ENCODE measurements around the gene IFITM10. TPM values are rescaled to one million over a fixed set of nuclear protein-coding genes. Genes with fewer than 3 reads are reported as not detected.

The IFITM10 gene
- total RNA-seq, 1 donor from 2014 or later: 39.8 TPM

- no peak for TF ChIP-seq CTCF (IDR thresholded peaks at IDR 0.05)
- DNase-seq (ENCODE audit: low spot score): no peak
- H3K27me3 Mint-ChIP-seq (ENCODE audit: low read depth): peaks cover 9% of the 10 kb centered on the region
- peaks cover 31% of the 10 kb centered on the region for H3K4me1 Mint-ChIP-seq (ENCODE audit: low read depth)
- H3K9me3 Mint-ChIP-seq (ENCODE audit: low read depth): no peaks in the 10 kb centered on the region
- peaks cover 2% of the 10 kb centered on the region for H3K36me3 Mint-ChIP-seq (ENCODE audit: low read depth)
- no peak overlapping the region for H3K27ac Mint-ChIP-seq (ENCODE audit: unreplicated experiment)
- no peak overlapping the region for H3K4me3 Mint-ChIP-seq (ENCODE audit: unreplicated experiment)
These were observed 41.5 kb upstream of the IFITM10 start for GRCh38 chr11:1791912-1792311.

GRCh38 chr11:1786466-1786865, 36.1 kb upstream of the IFITM10 start:
- peaks cover 9% of the 10 kb centered on the region for H3K9me3 Mint-ChIP-seq (ENCODE audit: low read depth)
- no peak overlapping the region for H3K27ac Mint-ChIP-seq (ENCODE audit: unreplicated experiment)
- H3K27me3 Mint-ChIP-seq (ENCODE audit: low read depth): no peaks in the 10 kb centered on the region
- no peak for TF ChIP-seq CTCF (IDR thresholded peaks at IDR 0.05)
- no peak overlapping the region for H3K4me3 Mint-ChIP-seq (ENCODE audit: unreplicated experiment)
- peaks cover 2% of the 10 kb centered on the region for H3K36me3 Mint-ChIP-seq (ENCODE audit: low read depth)
- H3K4me1 Mint-ChIP-seq (ENCODE audit: low read depth): peaks cover 20% of the 10 kb centered on the region
- DNase-seq (ENCODE audit: low spot score): no peak

GRCh38 chr11:1785749-1786413, 35.5 kb upstream of the IFITM10 start:
- H3K27me3 Mint-ChIP-seq (ENCODE audit: low read depth): no peaks in the 10 kb centered on the region
- no peak overlapping the region for H3K27ac Mint-ChIP-seq (ENCODE audit: unreplicated experiment)
- H3K4me1 Mint-ChIP-seq (ENCODE audit: low read depth): peaks cover 20% of the 10 kb centered on the region
- no peak for DNase-seq (ENCODE audit: low spot score)
- no peak overlapping the region for H3K4me3 Mint-ChIP-seq (ENCODE audit: unreplicated experiment)
- peaks cover 9% of the 10 kb centered on the region for H3K9me3 Mint-ChIP-seq (ENCODE audit: low read depth)
- peaks cover 2% of the 10 kb centered on the region for H3K36me3 Mint-ChIP-seq (ENCODE audit: low read depth)
- TF ChIP-seq CTCF (IDR thresholded peaks at IDR 0.05): no peak

- peaks cover 9% of the 10 kb centered on the region for H3K9me3 Mint-ChIP-seq (ENCODE audit: low read depth)
- H3K27ac Mint-ChIP-seq (ENCODE audit: unreplicated experiment): no peak overlapping the region
- H3K4me1 Mint-ChIP-seq (ENCODE audit: low read depth): peaks cover 15% of the 10 kb centered on the region
These were observed 34.6 kb upstream of the IFITM10 start for GRCh38 chr11:1784761-1785650.

More at GRCh38 chr11:1784761-1785650, 34.6 kb upstream of the IFITM10 start:
- no peak for TF ChIP-seq CTCF (IDR thresholded peaks at IDR 0.05)
- Mint-ChIP-seq H3K27me3 (ENCODE audit: low read depth) (no peaks in the 10 kb centered on the region), H3K4me3 (ENCODE audit: unreplicated experiment) (no peak overlapping the region), H3K36me3 (ENCODE audit: low read depth) (peaks cover 2% of the 10 kb centered on the region)
- peak; percentile 84 for DNase-seq (ENCODE audit: low spot score)

Data from chondrocyte (in vitro differentiated cells).